ENCODE data around the gene CPED1. TPM values are rescaled to one million over a fixed set of nuclear protein-coding genes. Genes with fewer than 3 reads are reported as not detected.
A peak's percentile ranks its signal among the peaks of the same experiment; 100 is the strongest.

Gene CPED1
- total RNA-seq, 3 donors from 2014 or later (not counting 1 experiment from before 2014, with no cell fraction given), result 0.50 to 1.3 (median 0.96) TPM

DNA sequence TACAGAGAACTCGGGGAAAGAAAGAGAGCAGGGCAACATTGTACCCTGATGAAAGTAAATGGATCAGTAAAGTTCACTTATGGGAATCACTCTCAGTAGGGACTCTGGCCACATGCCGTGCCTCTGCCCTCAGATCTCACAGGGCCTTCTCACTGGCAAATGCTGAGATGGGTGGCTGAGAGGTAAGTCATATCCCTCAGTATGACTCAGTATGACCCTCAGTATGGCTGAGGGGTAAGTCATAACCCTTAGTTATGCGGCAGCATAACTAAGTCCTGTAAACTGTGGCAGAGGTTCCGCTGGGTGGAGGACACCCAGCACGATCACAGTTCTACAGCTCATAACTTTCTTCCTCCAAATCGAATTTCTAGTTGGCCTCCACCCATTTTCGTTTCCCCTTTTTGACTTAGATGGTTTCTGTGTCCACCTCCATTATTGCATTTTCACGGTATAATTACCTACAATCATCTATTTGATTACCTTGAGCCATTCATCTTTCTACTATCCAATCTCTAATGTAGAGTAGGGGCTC, 313.8 kb downstream of the CPED1 start:
- ATAC-seq, result no peak
- 67% methylated on average over 8 of the region's 8 CpGs for WGBS (ENCODE audit: insufficient coverage)
- no peak overlapping the region for H3K27ac Mint-ChIP-seq

GRCh38 chr7:121303422-121304101, 315.1 kb downstream of the CPED1 start:
- Histone ChIP-seq H3K27me3 (ENCODE audit: control insufficient read depth, insufficient read depth, low read length) (no peaks in the 10 kb centered on the region), H3K27ac (ENCODE audit: low read length) (no peak overlapping the region), H3K9me3 (ENCODE audit: control insufficient read depth, insufficient read depth, low read length) (no peaks in the 10 kb centered on the region), H3K4me3 (ENCODE audit: low read length) (no peak overlapping the region), H3K4me1 (ENCODE audit: control insufficient read depth, insufficient read depth, low read length) (no peaks in the 10 kb centered on the region), H3K36me3 (ENCODE audit: control insufficient read depth, insufficient read depth, low read length) (no peaks in the 10 kb centered on the region)
- no peak for TF ChIP-seq CTCF (IDR thresholded peaks at IDR 0.05)
- 90% methylated on average over 4 of the region's 6 CpGs for WGBS (ENCODE audit: insufficient coverage)
- H3K4me3 Mint-ChIP-seq, result no peak overlapping the region
- DNase-seq (no peak), ATAC-seq (no peak)
- H3K27me3 Mint-ChIP-seq (ENCODE audit: low read depth in 2 of 2), result peaks cover 4 to 9% of the 10 kb centered on the region in 2 donors
- no peak overlapping the region for H3K27ac Mint-ChIP-seq
- no peaks in the 10 kb centered on the region for H3K4me1 Mint-ChIP-seq
- no peaks in the 10 kb centered on the region for H3K9me3 Mint-ChIP-seq
- no peaks in the 10 kb centered on the region for H3K36me3 Mint-ChIP-seq
- intact Hi-C loops (cut with micrococcal nuclease), result no loop called here

More for the DNA sequence above, 313.8 kb downstream of the CPED1 start:
- peaks cover 3 to 6% of the 10 kb centered on the region in 2 donors for H3K27me3 Mint-ChIP-seq (ENCODE audit: low read depth in 2 of 2)
- H3K4me3 Mint-ChIP-seq, result no peak overlapping the region
- TF ChIP-seq CTCF (IDR thresholded peaks at IDR 0.05), result no peak
- H3K4me1 ChIP-seq (ENCODE audit: control insufficient read depth, insufficient read depth, low read length), result no peaks in the 10 kb centered on the region
- H3K9me3 Mint-ChIP-seq, result no peaks in the 10 kb centered on the region
- H3K4me1 Mint-ChIP-seq, result no peaks in the 10 kb centered on the region
- H3K36me3 Mint-ChIP-seq, result no peaks in the 10 kb centered on the region
- H3K27ac ChIP-seq (ENCODE audit: low read length), result peak overlapping the region; percentile 41
- H3K27me3 ChIP-seq (ENCODE audit: control insufficient read depth, insufficient read depth, low read length), result no peaks in the 10 kb centered on the region
- intact Hi-C loops (cut with micrococcal nuclease), result no loop called here
- H3K9me3 ChIP-seq (ENCODE audit: control insufficient read depth, insufficient read depth, low read length), result no peaks in the 10 kb centered on the region
- no peak for DNase-seq
- H3K36me3 ChIP-seq (ENCODE audit: control insufficient read depth, insufficient read depth, low read length), result no peaks in the 10 kb centered on the region
- H3K4me3 ChIP-seq (ENCODE audit: low read length), result no peak overlapping the region

GRCh38 chr7:121304102-121304658, 315.7 kb downstream of the CPED1 start:
- TF ChIP-seq CTCF (IDR thresholded peaks at IDR 0.05), result no peak
- ATAC-seq, result no peak
- no peak overlapping the region for H3K4me3 Mint-ChIP-seq

More at GRCh38 chr7:121304102-121304658, 315.7 kb downstream of the CPED1 start:
- Mint-ChIP-seq H3K27ac (no peak overlapping the region), H3K4me1 (no peaks in the 10 kb centered on the region), H3K9me3 (no peaks in the 10 kb centered on the region), H3K27me3 (ENCODE audit: low read depth in 2 of 2) (peaks cover 7 to 9% of the 10 kb centered on the region in 2 donors), H3K36me3 (no peaks in the 10 kb centered on the region)
- no peaks in the 10 kb centered on the region for H3K36me3 ChIP-seq (ENCODE audit: control insufficient read depth, insufficient read depth, low read length)
- H3K9me3 ChIP-seq (ENCODE audit: control insufficient read depth, insufficient read depth, low read length), result no peaks in the 10 kb centered on the region
- H3K4me3 ChIP-seq (ENCODE audit: low read length), result no peak overlapping the region
- 100% methylated on average over 1 of the region's 1 CpG for WGBS (ENCODE audit: insufficient coverage)
- H3K4me1 ChIP-seq (ENCODE audit: control insufficient read depth, insufficient read depth, low read length), result no peaks in the 10 kb centered on the region
- intact Hi-C loops (cut with micrococcal nuclease), result no loop called here
- H3K27ac ChIP-seq (ENCODE audit: low read length), result no peak overlapping the region
- H3K27me3 ChIP-seq (ENCODE audit: control insufficient read depth, insufficient read depth, low read length), result no peaks in the 10 kb centered on the region
- no peak for DNase-seq

Measured in natural killer cell (primary cell).